ENCODE measurements around the gene AGER. TPM values are rescaled to one million over a fixed set of nuclear protein-coding genes. Genes with fewer than 3 reads are reported as not detected.
"Not testable (repeated sequence)": the region's sequence is repeated elsewhere in the genome, so short reads cannot be mapped to it uniquely, and the experiment has no call there.

Gene AGER
- total RNA-seq, 1 experiment from 2014 or later = 0.41 TPM

DNA sequence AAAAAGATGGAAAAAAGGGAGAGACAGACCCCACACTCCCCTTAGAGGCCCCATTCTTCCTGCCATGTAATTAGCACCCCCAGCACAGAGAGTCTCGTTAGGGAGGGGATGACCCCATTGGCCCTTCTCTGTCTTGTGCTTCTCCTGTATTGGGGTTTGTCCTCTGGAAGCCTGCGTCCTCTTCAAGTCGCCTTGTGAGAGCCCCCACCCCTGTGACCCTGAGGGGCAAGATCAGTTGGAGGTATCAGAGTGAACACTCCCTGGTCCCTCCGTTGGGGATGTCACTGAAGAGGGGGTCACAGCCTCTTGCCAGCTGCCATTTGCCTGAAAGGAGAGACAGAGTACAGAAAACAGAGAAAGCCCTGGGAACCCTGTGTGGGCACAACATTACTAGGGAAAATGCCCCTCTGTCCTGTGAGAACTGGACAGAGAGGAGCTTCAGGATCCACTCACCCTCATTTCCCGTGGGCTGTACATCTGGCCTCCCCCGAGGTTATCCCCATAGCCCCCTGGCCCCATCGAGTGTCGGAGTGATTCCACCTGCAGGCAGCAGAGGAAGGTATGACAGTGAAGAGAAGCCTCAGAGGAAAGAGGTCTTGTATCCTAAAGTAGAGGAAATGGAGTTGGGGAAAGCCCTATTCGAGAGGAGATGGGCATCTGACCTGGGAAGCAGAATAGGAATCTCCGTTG, 2.2 kb upstream of the AGER start:
- DNase-seq (ENCODE audit: low spot score) = not testable (repeated sequence)

DNA sequence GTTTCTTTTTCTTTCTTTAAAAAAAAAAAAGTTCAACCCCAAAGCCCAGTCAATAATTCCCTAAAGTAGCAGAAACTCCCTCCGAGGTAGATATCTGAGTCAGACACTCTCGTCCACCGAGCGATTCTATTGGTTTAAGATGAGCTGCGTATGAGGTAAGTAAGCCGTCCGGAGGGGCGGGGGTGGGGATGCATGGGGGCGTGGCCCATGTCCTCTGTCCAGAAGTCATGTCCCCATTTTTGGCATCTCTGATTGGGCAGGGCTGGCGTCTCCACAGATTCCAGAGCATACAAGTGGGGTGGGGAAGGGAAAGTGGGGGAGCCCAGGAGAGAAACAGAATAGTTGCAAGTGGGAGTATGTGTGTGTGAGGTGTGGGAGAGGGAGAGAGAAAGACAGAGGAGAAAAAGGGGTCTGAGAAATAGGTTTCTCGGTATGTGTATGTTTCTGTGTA, 1.7 kb upstream of the AGER start:
- DNase-seq (ENCODE audit: low spot score) = peak; percentile 86

DNA sequence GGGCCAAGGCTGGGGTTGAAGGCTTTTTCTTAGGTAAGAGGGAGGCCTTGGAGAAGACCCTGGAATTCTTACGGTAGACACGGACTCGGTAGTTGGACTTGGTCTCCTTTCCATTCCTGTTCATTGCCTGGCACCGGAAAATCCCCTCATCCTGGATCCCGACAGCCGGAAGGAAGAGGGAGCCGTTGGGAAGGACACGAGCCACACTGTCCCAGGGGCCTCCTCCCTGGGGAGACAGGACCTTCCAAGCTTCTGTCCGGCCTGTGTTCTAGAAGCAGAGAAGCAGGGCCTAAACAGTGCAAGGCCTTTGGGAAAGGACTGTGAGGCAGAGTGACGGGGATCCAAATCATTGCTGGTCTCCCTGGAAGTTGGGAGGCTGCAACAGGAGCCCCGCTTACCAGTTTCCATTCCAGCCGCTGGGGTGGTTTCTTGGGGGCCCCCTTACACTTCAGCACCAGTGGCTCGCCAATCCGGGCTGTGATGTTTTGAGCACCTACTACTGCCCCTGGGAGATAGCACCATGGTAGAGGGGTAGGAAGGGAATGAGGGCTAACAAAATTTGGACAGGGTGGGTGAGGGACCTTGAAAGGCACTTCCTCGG, 470 bp downstream of the AGER start:
- DNase-seq (ENCODE audit: low spot score) = no peak

DNA sequence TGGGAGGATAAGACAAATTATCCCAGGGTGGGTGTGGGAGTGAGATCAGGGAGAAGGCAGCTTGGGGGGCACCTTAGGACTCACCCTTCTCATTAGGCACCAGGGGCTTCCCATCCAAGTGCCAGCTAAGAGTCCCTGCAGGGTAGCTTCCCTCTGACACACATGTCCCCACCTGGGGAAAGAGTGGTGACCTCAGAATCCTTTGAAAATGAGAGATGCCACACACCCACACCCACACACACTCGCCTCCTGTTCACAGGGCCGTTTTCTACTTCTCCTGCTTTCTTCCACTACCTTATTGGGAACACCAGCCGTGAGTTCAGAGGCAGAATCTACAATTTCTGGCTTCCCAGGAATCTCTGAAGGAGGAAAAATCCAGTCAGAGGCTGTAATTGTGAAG, 1.0 kb downstream of the AGER start:
- DNase-seq (ENCODE audit: low spot score) = no peak

DNA sequence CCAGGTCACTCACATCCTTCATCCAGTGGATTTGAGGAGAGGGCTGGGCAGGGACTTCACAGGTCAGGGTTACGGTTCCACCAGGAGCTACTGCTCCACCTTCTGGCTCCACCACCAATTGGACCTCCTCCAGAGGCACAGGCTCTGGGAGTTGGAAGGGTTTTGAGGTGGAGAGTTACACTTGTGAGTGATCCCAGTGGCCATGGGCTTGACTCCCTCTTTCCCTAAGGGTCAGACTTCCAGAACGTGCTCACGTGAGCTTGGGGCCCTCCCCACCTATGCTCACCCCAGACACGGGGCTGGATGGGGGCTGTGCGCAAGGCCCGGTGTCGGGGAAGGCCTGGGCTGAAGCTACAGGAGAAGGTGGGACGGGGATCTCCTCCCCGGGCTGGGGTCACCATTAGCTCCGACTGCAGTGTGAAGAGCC, 1.5 kb downstream of the AGER start:
- DNase-seq (ENCODE audit: low spot score) = no peak

DNA sequence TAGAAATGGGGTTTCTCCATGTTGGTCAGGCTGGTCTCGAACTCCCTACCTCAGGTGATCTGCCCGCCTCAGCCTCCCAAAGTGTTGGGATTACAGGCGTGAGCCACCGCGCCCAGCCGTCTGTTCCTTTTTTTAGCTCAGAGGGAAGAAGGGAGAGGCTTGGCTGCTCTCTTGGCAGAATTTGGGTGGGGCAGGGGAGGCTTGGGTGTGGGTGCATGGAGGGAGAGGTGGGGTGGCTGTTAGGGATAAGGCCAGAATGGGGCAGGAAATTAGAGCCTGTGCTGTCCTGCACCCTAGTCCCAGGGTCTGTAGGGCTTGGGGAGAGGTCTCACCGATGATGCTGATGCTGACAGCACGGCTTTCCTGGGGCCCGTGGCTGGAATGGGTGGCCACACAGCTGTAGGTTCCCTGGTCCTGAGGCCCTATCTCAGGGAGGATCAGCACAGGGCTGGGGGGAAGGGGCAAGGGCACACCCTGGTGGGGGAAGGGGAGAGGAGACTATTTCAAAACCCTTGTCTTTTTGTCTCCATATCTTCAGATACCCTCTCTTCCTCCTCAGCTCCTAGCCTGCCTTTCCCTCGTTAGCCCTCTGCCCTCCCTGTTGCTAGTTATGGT, 2.0 kb downstream of the AGER start:
- DNase-seq (ENCODE audit: low spot score) = no peak

DNA sequence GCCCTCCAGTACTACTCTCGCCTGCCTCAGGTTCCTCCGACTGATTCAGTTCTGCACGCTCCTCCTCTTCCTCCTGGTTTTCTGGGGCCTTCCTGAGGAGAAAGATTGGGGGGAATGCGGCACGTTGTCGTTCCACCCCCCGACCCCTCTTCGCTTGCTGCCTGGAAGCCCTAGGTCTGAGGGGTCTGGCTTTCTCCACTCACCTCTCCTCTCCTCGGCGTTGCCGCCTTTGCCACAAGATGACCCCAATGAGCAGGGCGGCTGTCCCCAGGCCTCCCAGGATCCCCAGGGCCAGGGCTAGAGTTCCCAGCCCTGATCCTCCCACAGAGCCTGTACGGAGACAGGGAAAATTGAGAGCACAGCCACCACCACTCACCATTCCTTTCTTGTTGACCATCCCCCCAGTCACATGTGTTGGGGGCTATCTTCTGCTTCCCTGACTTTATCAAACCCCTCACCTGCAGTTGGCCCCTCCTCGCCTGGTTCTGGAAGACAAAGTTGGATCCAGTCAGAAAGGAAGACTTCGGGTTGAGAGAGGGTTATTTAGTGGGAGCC, 2.8 kb downstream of the AGER start:
- no peak for DNase-seq (ENCODE audit: low spot score)

DNA sequence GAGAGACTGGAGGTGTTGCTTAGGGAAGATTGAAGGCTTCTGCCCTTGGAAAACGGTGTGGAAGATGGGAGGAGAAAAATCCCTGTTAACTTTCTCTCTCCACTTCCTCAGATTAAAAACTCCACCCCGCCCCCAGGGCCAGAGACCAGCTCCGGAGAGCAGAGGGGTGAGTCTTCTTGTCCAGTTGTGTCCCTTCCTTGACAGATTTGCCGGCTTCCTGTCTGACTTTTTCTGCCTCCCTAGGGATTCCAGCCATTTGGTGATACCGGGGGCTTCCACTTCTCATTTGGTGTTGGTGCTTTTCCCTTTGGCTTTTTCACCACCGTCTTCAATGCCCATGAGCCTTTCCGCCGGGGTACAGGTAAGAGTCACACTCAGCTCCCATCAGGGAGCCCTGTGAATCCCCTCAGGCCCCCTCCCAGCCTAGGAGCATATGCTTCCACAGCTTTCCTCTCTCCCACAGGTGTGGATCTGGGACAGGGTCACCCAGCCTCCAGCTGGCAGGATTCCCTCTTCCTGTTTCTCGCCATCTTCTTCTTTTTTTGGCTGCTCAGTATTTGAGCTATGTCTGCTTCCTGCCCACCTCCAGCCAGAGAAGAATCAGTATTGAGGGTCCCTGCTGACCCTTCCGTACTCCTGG, 4.2 kb downstream of the AGER start:
- no peak for DNase-seq (ENCODE audit: low spot score)

DNA sequence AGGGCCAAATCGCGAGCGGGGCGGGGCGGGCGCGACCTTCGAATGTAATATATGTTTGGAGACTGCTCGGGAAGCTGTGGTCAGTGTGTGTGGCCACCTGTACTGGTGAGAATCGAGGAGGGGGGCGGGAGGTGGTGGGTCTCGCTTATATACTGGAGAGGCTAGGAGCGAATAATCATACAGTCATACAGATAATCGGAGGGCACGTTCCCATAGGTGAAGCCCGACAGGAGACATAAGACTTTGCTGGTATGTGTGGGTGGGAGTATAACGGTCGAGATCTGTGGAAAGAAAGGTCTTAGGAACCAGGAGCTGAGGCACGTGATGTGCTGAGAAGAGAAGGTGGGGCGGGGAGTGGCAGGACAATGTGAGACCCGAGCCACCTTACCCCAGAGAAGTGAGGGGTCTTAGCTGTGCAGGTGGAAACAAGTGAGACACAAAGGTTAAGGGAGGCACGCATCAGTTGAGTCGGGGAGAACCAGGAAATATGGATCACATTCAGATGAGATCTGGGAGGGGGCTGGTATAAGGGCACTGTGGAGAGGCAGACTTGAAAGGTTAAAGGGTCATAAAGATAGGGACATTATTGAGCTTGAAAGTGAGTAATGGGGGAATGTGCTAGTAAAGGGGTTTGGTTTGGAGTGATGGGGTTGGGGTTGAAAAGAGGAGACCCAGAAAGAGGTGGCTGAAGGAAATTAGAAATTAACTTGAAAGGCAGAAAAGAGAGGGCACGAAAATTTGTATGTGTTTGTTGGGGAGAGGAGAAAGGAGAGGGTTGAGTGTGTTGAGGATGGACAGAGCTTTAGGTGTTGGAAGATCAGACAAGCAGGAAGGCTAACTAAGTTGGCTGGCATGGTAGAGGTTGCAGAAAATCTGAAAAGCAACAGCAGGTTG, 5.3 kb downstream of the AGER start:
- no peak for DNase-seq (ENCODE audit: low spot score)

DNA sequence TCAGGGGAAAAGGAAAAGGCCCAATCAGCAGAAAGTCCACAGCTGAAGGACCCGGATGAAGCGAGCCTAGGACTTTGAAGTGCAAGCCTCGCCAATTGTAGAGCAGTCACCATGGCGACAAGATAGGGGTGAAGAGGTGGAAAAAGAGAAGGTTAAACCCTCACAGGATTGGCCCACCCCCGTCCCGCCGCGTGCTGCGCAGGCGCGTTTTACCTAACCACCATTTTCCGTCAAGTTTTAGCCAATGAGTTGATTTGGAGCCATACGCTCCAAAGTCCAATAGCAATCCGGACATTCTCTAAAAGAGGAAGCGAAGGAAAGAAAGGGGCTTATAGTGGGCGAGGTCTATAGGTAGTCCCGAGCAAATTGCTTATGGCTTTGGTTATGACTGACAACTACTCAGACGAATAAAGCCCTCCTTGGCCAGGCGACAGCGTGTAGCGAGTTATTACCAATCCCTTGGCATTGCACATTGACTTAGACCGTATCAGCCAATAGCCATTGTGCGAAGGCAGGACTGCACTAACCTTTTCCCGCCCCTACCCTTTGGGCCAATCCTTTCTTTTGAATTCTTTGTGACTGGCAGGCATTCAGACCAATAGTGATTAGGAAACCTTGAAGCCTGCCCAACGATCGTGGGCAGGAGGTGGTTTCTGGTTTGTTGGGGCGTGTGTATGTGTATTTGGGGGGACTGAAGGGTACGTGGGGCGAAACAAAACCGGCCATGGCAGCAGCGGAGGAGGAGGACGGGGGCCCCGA, 6.1 kb downstream of the AGER start, which contains the start of gene RNF5:
Gene RNF5 (plus strand): TSS at position 618 of the 759 bp plus-strand sequence. CDS start 107 bp downstream, at position 725.
- DNase-seq (ENCODE audit: low spot score) = peak; percentile 100

DNA sequence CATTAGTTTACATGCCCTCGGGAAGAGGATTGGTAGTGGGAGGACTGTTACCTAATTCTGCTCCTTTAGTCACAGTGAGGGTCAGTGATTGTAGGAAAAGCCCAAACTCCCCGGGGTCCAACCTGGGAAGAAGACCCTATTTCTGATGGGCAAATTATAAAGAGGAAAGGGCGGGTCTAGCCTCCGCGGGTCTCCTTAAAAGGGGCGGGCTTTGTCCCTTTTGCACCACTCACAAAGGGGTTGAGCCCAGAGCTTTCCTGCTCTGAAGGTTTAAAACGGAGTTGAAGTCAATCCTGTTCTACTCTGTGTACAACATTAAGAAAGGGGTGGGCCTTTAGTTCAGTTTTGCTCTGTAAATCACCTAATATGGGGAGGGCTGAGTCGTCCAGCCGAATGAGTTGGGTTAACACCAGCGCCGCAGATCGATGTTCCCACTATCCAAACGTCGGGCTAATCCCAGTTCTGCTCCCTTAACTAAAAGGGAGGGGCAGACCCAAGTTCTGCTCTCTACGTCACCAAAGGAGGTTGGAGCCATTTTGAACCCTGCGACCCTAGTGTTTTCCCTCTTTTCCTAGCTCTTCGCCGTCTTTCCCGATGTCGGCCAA, 6.8 kb downstream of the AGER start:
- no peak for DNase-seq (ENCODE audit: low spot score)

DNA sequence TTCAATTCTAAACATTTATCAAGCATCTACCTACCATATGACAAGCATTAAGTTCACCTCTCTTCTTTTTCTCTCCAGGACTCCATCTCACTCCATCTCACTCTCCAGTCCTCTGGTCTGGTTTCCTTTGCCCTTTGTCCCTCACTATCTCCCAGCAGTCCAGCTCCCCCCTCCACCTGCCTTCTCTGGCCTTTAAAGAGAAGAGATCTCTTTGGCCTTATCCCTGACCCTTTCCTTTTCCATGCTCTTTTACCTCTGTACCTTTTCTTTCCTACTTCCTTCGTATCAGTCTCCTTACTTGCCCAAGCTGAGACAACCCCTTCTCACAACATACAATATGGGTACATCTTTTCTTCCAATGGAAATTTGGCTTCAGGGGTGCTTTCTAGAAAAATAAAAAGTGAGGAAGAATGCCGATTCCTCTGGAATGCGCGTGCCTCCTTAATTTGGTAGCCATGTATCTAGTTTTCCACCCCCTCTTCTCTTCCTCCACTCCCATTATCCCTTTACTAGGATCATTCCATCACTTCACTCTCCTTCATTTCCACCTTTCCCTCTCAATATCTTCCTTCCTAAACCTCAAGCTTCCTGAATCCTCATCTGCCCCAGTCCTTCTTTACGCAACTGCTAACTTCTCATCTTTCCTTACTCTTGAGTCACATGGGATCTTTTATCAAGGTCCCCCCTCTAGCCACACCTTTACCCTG, 7.4 kb downstream of the AGER start:
- DNase-seq (ENCODE audit: low spot score) = peak; percentile 53

DNA sequence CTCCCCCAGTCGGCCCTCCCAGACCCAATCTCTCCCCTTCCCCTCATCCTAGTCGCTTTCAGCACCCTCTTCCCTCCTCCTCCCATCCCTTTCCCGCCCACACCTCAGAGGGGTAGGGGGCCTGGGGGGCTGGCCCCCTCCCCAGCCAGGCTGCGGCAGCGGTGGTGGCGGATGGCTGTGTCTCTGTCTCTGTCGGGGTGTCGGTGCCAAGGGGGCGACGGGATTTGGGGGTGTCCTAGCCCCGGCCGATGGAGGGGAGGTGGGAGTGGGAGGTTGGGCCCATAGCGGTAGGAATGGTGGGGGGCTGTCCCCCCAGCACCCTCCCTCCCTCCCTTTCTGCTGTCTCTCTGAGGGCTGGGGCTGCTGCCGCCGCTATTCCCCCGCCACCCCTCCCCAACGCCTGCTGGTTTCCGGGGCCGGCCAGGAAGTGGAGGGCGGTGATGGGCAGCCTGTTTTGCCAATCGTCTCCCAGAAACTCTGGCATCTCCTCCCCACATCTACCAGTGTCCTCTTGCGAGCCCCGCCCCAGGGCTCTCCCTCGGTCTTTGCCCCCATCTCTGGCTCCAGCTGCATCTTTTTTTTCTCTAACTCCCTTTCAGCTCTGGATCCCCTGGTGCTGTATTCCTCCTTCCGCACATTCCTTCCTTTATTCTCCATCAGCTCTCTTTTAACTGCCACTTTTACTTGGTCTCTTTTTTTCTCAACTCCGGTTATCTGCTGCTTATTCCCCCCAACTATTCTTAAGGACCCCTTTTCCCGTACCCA, 8.2 kb downstream of the AGER start, which contains the start of gene AGPAT1:
Gene AGPAT1 (minus strand): TSS at position 374 of the 765 bp plus-strand sequence. CDS start 4,588 bp downstream, outside the sequence.
- DNase-seq (ENCODE audit: low spot score) = peak; percentile 91

DNA sequence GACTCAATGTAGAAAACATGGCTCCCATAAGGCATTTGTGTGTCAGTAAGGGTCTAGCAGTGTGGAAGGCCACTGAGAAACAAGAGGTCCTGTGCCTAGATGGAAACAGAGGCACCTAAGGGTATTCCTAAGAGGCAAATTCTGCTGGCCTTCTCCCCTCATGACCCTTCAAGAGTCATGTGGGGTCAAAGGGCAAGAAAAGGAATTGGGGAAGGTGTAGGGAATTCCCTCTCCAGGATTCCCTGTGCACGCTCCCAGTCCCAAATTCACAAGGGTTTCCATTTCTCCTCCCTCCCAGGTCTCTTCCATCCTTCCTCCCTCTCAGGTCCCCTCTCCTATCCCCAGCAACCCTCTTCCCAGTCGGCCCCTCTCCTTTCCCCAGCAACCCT, 8.7 kb downstream of the AGER start:
- DNase-seq (ENCODE audit: low spot score) = no peak

DNA sequence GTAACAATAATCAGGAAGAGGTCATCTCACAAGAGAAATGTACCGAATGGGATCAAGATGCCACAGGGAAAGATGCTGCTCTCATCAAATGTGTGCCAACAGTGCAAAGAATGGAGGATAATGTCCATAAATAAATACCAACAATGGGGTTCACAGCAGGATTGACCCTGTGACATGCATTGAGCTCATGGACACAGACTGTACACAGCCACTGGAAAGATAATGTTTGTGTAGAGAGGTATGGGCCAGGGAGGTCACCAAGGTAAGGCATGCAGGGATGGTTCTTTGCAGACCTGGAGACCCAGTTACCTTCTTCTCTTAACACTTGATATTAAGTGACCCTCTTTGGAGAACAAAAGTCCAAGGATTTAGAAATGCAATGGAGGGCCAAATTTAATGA, 9.6 kb downstream of the AGER start:
- DNase-seq (ENCODE audit: low spot score) = no peak

DNA sequence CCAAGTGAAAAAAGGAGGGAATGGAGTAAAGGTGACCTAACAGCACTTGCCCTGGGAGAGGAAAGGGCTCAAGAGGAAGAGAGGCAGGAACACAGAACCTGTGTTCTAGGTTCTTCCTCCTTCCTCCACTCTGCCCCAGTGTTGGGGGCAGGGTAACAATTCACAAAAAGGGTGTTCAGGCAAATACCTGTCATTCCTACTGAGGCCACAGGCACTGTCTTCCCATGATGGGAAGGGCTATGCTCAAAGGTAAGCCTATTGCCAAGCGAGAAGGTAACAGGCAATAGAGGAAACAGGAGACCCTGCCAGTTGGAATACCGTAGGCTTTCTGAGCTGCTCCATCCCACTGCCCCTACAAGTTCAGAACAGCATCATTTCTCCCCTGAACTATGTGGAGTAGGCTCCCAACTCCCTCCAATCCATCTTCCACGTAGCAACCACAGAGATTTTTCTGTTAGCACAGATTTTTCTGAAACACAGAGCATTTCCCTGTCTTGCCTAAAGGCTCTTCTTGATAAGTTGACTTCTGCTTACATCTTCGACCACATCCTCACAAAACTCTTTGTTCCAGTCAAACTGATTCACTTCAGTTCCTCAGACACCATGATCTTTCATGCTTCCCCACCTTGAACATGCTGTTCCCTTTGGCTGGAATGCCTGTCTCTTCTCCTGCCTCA, 10.9 kb downstream of the AGER start:
- no peak for DNase-seq (ENCODE audit: low spot score)

DNA sequence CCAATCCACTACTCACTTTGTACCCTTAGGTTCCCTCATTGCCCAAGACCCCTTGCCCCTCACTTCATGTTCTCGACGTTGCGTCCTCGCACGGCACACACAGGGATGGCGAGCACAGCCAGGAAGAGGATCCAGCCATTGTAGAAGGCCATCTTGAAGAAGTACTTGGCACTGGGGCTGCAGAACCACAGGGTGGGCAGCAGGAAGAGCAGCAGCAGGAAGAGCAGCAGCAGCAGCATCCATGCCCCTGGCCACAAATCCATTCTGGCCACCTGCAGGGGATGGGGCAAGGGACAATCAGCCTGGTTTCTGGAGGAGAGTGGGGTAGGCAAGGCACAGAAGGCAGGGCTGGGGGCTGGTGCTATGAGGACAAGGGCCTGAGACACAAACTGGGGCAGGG, 12.8 kb downstream of the AGER start:
- DNase-seq (ENCODE audit: low spot score) = no peak

DNA sequence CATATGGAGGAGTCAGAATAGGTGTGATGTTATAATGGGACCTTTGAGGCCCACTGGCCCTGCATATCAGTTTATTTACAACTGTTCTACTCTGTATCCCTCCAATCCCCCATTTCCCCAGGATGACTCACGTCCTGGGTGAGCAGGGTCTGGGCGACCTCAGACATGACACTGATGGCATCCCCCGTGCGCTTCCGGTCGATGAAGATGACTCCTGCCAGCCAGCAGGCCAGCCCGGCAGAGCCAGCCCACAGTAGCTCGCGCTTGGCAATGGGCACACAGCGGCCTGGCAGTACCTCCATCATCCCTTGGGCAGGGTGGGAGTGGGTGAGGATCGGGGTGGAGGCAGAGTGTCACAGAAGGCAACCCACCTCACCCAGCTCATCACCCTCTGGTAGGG, 13.8 kb downstream of the AGER start:
- DNase-seq (ENCODE audit: low spot score) = no peak

Data from H4 (cell line).